SU-DHL-6 (cell line): ENCODE results near the gene PRAMEF11.
"Not testable (repeated sequence)": the region's sequence is repeated elsewhere in the genome, so short reads cannot be mapped to it uniquely, and the experiment has no call there.

Experiments
- H2AFZ ChIP-seq: fragments of 200-600 bp; sonication (generic); 2 replicates; pipeline ENCODE4 v1.6.1; 2014; ENCODE audit warnings: low read depth, mild to moderate bottlenecking, moderate library complexity, mixed read lengths, antibody characterized with exemption, low read length; ENCODE audit not compliant: severe bottlenecking
- H3F3A ChIP-seq: fragments of 200-600 bp; shearing (Covaris generic); 2 replicates; pipeline ENCODE4 v1.6.0; 2016; ENCODE audit warnings: antibody characterized with exemption, mild to moderate bottlenecking; ENCODE audit not compliant: insufficient read depth
- H3K27ac ChIP-seq: fragments of 200-600 bp; sonication (generic); 2 replicates; pipeline ENCODE4 v1.5.1; 2016; ENCODE audit warnings: low read depth, mild to moderate bottlenecking, low read length, moderate library complexity, mixed read lengths
- H3K27me3 ChIP-seq: fragments of 200-600 bp; sonication (generic), shearing (Covaris generic); 2 replicates; pipeline ENCODE4 v1.6.0; 2014; ENCODE audit warnings: mild to moderate bottlenecking, low read length
- H3K36me3 ChIP-seq: fragments of 200-600 bp; sonication (generic); 2 replicates; pipeline ENCODE4 v1.6.1; 2014; ENCODE audit warnings: mild to moderate bottlenecking, low read length, mixed read lengths
- H3K4me2 ChIP-seq: fragments of 300-600, 200-600 bp; shearing (Covaris generic), sonication (generic); 2 replicates; pipeline ENCODE4 v1.6.0; 2014; ENCODE audit warnings: low read length, low read depth, mild to moderate bottlenecking; ENCODE audit not compliant: poor library complexity, severe bottlenecking
- H3K4me3 ChIP-seq: fragments of 200-600 bp; sonication (generic); 2 replicates; pipeline ENCODE4 v1.5.1; 2014; ENCODE audit warnings: antibody characterized with exemption, low read length, mild to moderate bottlenecking, mixed read lengths; ENCODE audit not compliant: insufficient read depth, poor library complexity, severe bottlenecking
- H3K79me2 ChIP-seq: fragments of 200-600 bp; sonication (generic); 2 replicates; pipeline ENCODE4 v1.6.1; 2014; ENCODE audit warnings: mild to moderate bottlenecking, low read length, moderate library complexity; ENCODE audit not compliant: insufficient read depth
- H3K9ac ChIP-seq: fragments of 200-600 bp; sonication (generic); 2 replicates; pipeline ENCODE4 v1.7.0; 2014; ENCODE audit warnings: mild to moderate bottlenecking, low read length
- H3K9me2 ChIP-seq: fragments of 200-600 bp; sonication (generic); replicated peaks from 2 replicates; pipeline ENCODE4 v1.6.1; 2014; ENCODE audit warnings: low read length; ENCODE audit not compliant: insufficient read depth
- H3K9me3 ChIP-seq: fragments of 200-600 bp; sonication (generic); 2 replicates; pipeline ENCODE4 v1.6.1; 2014; ENCODE audit warnings: low read length, mixed read lengths; ENCODE audit not compliant: insufficient read depth
- H4K20me1 ChIP-seq: fragments of 200-600 bp; sonication (generic); 2 replicates; pipeline ENCODE4 v1.6.1; 2014; ENCODE audit warnings: low read depth, mild to moderate bottlenecking, antibody characterized with exemption, low read length, moderate library complexity, mixed read lengths
- EZH2phosphoT487 ChIP-seq: fragments of 200-600 bp; sonication (generic), shearing (Covaris generic); conservative IDR thresholded peaks from 2 replicates; pipeline ENCODE4 v1.6.1; 2018; ENCODE audit warnings: mild to moderate bottlenecking, antibody characterized with exemption, low read length, moderate library complexity, mixed read lengths
- TF ChIP-seq, protein P1 (sequence below): fragments of 200-600 bp; sonication (generic); IDR thresholded peaks from one replicate; pipeline ENCODE4 v1.5.1; 2017; ENCODE audit warnings: antibody characterized with exemption, mild to moderate bottlenecking, low read length, moderate library complexity; ENCODE audit not compliant: insufficient read depth, poor library complexity, severe bottlenecking

Gene PRAMEF11

GRCh38 chr1:12819061-12819460, 12.1 kb downstream of the PRAMEF11 start:
- not testable (repeated sequence) for H3K36me3 ChIP-seq, H3K4me2 ChIP-seq, H3K4me3 ChIP-seq, H4K20me1 ChIP-seq, H3K9ac ChIP-seq, H3K27ac ChIP-seq, H3K27me3 ChIP-seq, H3K9me2 ChIP-seq, H3K79me2 ChIP-seq, H2AFZ ChIP-seq, H3K9me3 ChIP-seq, H3F3A ChIP-seq

DNA sequence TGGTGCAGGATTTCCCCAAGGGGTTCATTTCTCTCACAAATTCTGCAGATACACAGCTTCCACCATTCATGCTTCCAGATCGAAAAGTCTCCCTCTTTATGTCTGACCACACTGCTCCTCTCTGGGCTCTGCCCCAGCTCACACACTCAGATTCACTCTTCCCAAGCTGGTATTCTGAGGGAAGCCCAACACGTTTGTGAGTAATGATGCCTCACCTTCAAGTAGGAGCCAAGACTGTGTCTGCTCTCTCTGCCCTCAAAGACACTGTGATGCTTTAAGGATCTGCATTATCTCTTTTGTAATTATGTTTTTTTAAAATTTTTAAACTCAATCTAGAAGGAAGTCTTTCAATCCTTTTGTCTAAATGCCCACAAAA, 19.8 kb downstream of the PRAMEF11 start:
- Histone ChIP-seq H3F3A (no peaks in the 10 kb centered on the region), H3K4me2 (no peak overlapping the region), H4K20me1 (no peaks in the 10 kb centered on the region), H3K9me3 (no peaks in the 10 kb centered on the region), H3K27me3 (no peaks in the 10 kb centered on the region), H3K27ac (no peak overlapping the region), H3K79me2 (no peaks in the 10 kb centered on the region), H2AFZ (no peak overlapping the region), H3K36me3 (no peaks in the 10 kb centered on the region), H3K4me3 (no peak overlapping the region), H3K9me2 (no peaks in the 10 kb centered on the region), H3K9ac (no peak overlapping the region)
- TF ChIP-seq, protein P1, sequence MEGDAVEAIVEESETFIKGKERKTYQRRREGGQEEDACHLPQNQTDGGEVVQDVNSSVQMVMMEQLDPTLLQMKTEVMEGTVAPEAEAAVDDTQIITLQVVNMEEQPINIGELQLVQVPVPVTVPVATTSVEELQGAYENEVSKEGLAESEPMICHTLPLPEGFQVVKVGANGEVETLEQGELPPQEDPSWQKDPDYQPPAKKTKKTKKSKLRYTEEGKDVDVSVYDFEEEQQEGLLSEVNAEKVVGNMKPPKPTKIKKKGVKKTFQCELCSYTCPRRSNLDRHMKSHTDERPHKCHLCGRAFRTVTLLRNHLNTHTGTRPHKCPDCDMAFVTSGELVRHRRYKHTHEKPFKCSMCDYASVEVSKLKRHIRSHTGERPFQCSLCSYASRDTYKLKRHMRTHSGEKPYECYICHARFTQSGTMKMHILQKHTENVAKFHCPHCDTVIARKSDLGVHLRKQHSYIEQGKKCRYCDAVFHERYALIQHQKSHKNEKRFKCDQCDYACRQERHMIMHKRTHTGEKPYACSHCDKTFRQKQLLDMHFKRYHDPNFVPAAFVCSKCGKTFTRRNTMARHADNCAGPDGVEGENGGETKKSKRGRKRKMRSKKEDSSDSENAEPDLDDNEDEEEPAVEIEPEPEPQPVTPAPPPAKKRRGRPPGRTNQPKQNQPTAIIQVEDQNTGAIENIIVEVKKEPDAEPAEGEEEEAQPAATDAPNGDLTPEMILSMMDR, result no peak
- TF ChIP-seq EZH2phosphoT487, result no peak

GRCh38 chr1:12810691-12811408, 20.4 kb downstream of the PRAMEF11 start:
- H3K79me2 ChIP-seq, result no peaks in the 10 kb centered on the region
- H3K4me2 ChIP-seq, result no peak overlapping the region
- no peak overlapping the region for H3K27ac ChIP-seq
- no peak overlapping the region for H2AFZ ChIP-seq
- no peaks in the 10 kb centered on the region for H3K36me3 ChIP-seq
- no peaks in the 10 kb centered on the region for H4K20me1 ChIP-seq
- no peaks in the 10 kb centered on the region for H3F3A ChIP-seq
- H3K27me3 ChIP-seq, result no peaks in the 10 kb centered on the region
- no peaks in the 10 kb centered on the region for H3K9me2 ChIP-seq
- no peak overlapping the region for H3K4me3 ChIP-seq
- H3K9me3 ChIP-seq, result no peaks in the 10 kb centered on the region
- TF ChIP-seq EZH2phosphoT487, result no peak
- TF ChIP-seq, protein P1, result no peak
- no peak overlapping the region for H3K9ac ChIP-seq

DNA sequence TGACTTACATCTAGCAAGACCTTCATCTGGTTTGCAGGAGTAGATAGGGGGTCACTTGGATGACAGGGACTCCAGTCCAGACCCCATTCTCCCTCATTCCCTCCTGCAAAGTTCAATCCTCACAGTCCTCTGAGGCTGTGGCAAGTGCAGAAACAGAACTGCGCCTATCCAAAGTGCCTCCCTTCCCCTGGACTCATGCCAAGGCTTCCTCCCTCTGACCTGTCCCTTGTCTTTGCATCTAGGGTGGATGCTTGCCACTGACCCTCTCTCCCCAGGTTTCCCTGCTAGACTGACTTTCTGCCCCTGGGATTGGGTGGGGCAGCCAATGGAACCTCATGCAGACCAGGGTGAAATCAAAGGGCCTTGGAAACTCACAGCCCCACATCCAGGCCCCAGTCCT, 21.3 kb downstream of the PRAMEF11 start:
- no peak overlapping the region for H3K27ac ChIP-seq
- no peak for TF ChIP-seq EZH2phosphoT487
- TF ChIP-seq, protein P1, result no peak
- no peak overlapping the region for H2AFZ ChIP-seq
- H3K9me3 ChIP-seq, result no peaks in the 10 kb centered on the region
- no peaks in the 10 kb centered on the region for H3F3A ChIP-seq
- H3K79me2 ChIP-seq, result no peaks in the 10 kb centered on the region
- H3K36me3 ChIP-seq, result no peaks in the 10 kb centered on the region
- H3K27me3 ChIP-seq, result no peaks in the 10 kb centered on the region
- no peak overlapping the region for H3K4me2 ChIP-seq
- H3K9ac ChIP-seq, result no peak overlapping the region
- no peak overlapping the region for H3K4me3 ChIP-seq
- H4K20me1 ChIP-seq, result no peaks in the 10 kb centered on the region
- H3K9me2 ChIP-seq, result no peaks in the 10 kb centered on the region
